ENCODE measurements around the gene NUDCD3. TPM values are rescaled to one million over a fixed set of nuclear protein-coding genes. Genes with fewer than 3 reads are reported as not detected.
A peak's percentile ranks its signal among the peaks of the same experiment; 100 is the strongest.

NUDCD3 gene
- total RNA-seq, 1 experiment from 2014 or later: 71.9 TPM

- H2AFZ ChIP-seq (ENCODE audit: low read length): no peak overlapping the region
- peak; percentile 17 for DNase-seq
- H3T11ph ChIP-seq (ENCODE audit: low read length): no peak overlapping the region
- no peak overlapping the region for H3K18ac ChIP-seq (ENCODE audit: insufficient read length, low read depth, low read length)
- peaks cover 9 to 18% (median 15%) of the 10 kb centered on the region in 3 experiments; a peak in 6 of 7 replicates for H3K36me3 Mint-ChIP-seq (ENCODE audit: insufficient read depth in 1 of 3, low read depth in 3 of 3)
- H3K27ac Mint-ChIP-seq: peak overlapping the region in 1 of 3 experiments; percentile 59; a peak in 1 of 7 replicates
- no peak overlapping the region for H3K56ac ChIP-seq (ENCODE audit: insufficient read length, low read depth, low read length)
- no peak overlapping the region for H2BK5ac ChIP-seq (ENCODE audit: insufficient read length, low read length)
- no peak overlapping the region for H4K5ac ChIP-seq (ENCODE audit: insufficient read length, low read depth, low read length)
- H3K4me3 Mint-ChIP-seq: no peak overlapping the region
- no peak overlapping the region for H3K4ac ChIP-seq (ENCODE audit: low read depth, low read length)
- no peak overlapping the region; the same call in 1 of the 2 replicates for H3K14ac ChIP-seq (ENCODE audit: insufficient read depth, low read length)
- H3K79me1 ChIP-seq (ENCODE audit: insufficient read depth, low read depth, low read length, poor library complexity, severe bottlenecking): peaks cover 3% of the 10 kb centered on the region
- H3K27me3 ChIP-seq (ENCODE audit: insufficient read depth, low read length): no peaks in the 10 kb centered on the region
- H3K4me2 ChIP-seq (ENCODE audit: insufficient read depth, insufficient read length, low read length): no peak overlapping the region
- no peak overlapping the region for H2BK12ac ChIP-seq (ENCODE audit: insufficient read length, low read depth, low read length)
- no peaks in the 10 kb centered on the region for H3K9me3 ChIP-seq (ENCODE audit: control insufficient read depth, low read depth, low read length)
- H4K8ac ChIP-seq (replicated peaks; ENCODE audit: insufficient read length, low read depth, low read length): no peak overlapping the region
- no peak overlapping the region for H2BK120ac ChIP-seq (ENCODE audit: low read depth, low read length, poor library complexity, severe bottlenecking)
- no peaks in the 10 kb centered on the region for H3K23me2 ChIP-seq (ENCODE audit: insufficient read length, low read depth, low read length, poor library complexity, severe bottlenecking)
- no peaks in the 10 kb centered on the region for H3K4me1 Mint-ChIP-seq
- no peak overlapping the region for H3K23ac ChIP-seq (ENCODE audit: insufficient read length, low read depth, low read length)
- no peak overlapping the region for H4K91ac ChIP-seq (ENCODE audit: insufficient read length, low read depth, low read length)
- H3K9ac ChIP-seq (ENCODE audit: extremely low read depth, insufficient read length, low read length): no peak overlapping the region
- H2BK15ac ChIP-seq (ENCODE audit: low read depth, low read length): no peak overlapping the region
- H3K79me2 ChIP-seq (ENCODE audit: insufficient read depth, low read length): no peaks in the 10 kb centered on the region
- no peak overlapping the region for H2BK20ac ChIP-seq (ENCODE audit: low read depth, low read length, poor library complexity, severe bottlenecking)
- H4K20me1 ChIP-seq (ENCODE audit: control insufficient read depth, insufficient read depth, insufficient read length): no peaks in the 10 kb centered on the region
- H3K9me3 Mint-ChIP-seq: no peaks in the 10 kb centered on the region
- no peaks in the 10 kb centered on the region for H3K4me1 ChIP-seq (ENCODE audit: insufficient read depth, low read length)
- H3K27ac ChIP-seq (ENCODE audit: insufficient read length, low read depth, low read length): no peak overlapping the region
- H3K27me3 Mint-ChIP-seq (ENCODE audit: low read depth): peaks cover 1% of the 10 kb centered on the region; the same call in 1 of the 2 replicates
- TF ChIP-seq CTCF (conservative IDR thresholded peaks at IDR 0.05): no peak
- no peak overlapping the region for H2AK5ac ChIP-seq (ENCODE audit: insufficient read length, low read length)
- WGBS (ENCODE audit: extremely low coverage, insufficient read length, low lambda C conversion rate): no CpG with 5 or more reads among the region's 14 CpGs
Measured at GRCh38 chr7:44400033-44400511, 90.4 kb downstream of the NUDCD3 start.

All from H9 (cell line).